Ureter (tissue), 1 donor: Measurements from ENCODE around the gene GOLGA6D. TPM values are rescaled to one million over a fixed set of nuclear protein-coding genes. Genes with fewer than 3 reads are reported as not detected.
"Not testable (repeated sequence)": the region's sequence is repeated elsewhere in the genome, so short reads cannot be mapped to it uniquely, and the experiment has no call there.

ENCODE experiments used
- DNase-seq: peaks from one replicate; pipeline ENCODE4 v3.0.0-alpha.2; 2020; ENCODE audit warnings: low spot score
- total RNA-seq: library from RNA; stranded (reverse); gene quantifications from one replicate; pipeline ENCODE4 v1.2.4, GENCODE V29; 2023
- donor health status: DM: yes; HTN: yes; CAD: no.

GOLGA6D gene
- not detected for total RNA-seq

- DNase-seq, result not testable (repeated sequence)
Measured at GRCh38 chr15:75282572-75282971, at the start of gene GOLGA6D. TSS of gene GOLGA6D (plus strand) at chr15:75282835. CDS start at chr15:75282876, 41 bp downstream.

GRCh38 chr15:75233504-75234190, 49.0 kb upstream of the GOLGA6D start:
- DNase-seq, result no peak

GRCh38 chr15:75234191-75234810, 48.3 kb upstream of the GOLGA6D start:
- no peak for DNase-seq

GRCh38 chr15:75235051-75235673, 47.5 kb upstream of the GOLGA6D start:
- DNase-seq, result no peak

GRCh38 chr15:75235760-75236729, 46.6 kb upstream of the GOLGA6D start:
- no peak for DNase-seq

- DNase-seq, result no peak
Measured at GRCh38 chr15:75237316-75237982, 45.2 kb upstream of the GOLGA6D start.

- no peak for DNase-seq
Measured at GRCh38 chr15:75238150-75238549, 44.5 kb upstream of the GOLGA6D start.

GRCh38 chr15:75245741-75246140, 36.9 kb upstream of the GOLGA6D start:
- DNase-seq, result not testable (repeated sequence)

GRCh38 chr15:75248991-75249390, 33.6 kb upstream of the GOLGA6D start:
- not testable (repeated sequence) for DNase-seq

- no peak for DNase-seq
Measured at GRCh38 chr15:75249726-75250125, 32.9 kb upstream of the GOLGA6D start.

GRCh38 chr15:75251343-75251742, 31.3 kb upstream of the GOLGA6D start:
- DNase-seq, result not testable (repeated sequence)

- not testable (repeated sequence) for DNase-seq
Measured at GRCh38 chr15:75252285-75252684, 30.4 kb upstream of the GOLGA6D start.

GRCh38 chr15:75258034-75258433, 24.6 kb upstream of the GOLGA6D start, which contains the start of gene GOLGA6C:
TSS of gene GOLGA6C (plus strand) at chr15:75258334. CDS start at chr15:75258599, 265 bp downstream.
- DNase-seq, result not testable (repeated sequence)

GRCh38 chr15:75258620-75259343, 23.9 kb upstream of the GOLGA6D start:
- DNase-seq, result not testable (repeated sequence)

GRCh38 chr15:75259873-75260272, 22.8 kb upstream of the GOLGA6D start:
- DNase-seq, result not testable (repeated sequence)

- not testable (repeated sequence) for DNase-seq
Measured at GRCh38 chr15:75273751-75274359, 8.8 kb upstream of the GOLGA6D start.

- DNase-seq, result peak; percentile 74
Measured at GRCh38 chr15:75274509-75275107, 8.0 kb upstream of the GOLGA6D start.

GRCh38 chr15:75275617-75276016, 7.0 kb upstream of the GOLGA6D start:
- peak; percentile 37 for DNase-seq

GRCh38 chr15:75278497-75278896, 4.1 kb upstream of the GOLGA6D start:
- peak; percentile 27 for DNase-seq
